K562 (cell line): ENCODE data around the gene POGZ. TPM values are rescaled to one million over a fixed set of nuclear protein-coding genes. Genes with fewer than 3 reads are reported as not detected.

ENCODE experiments used
- EP400 ChIP-seq: fragments of 450-650 bp; IDR thresholded peaks from 2 replicates; pipeline ENCODE4 v1.6.1; 2017; ENCODE audit warnings: antibody characterized with exemption, mild to moderate bottlenecking, moderate library complexity
- ILF3 ChIP-seq: fragments of 450-650 bp; IDR thresholded peaks from 2 replicates; pipeline ENCODE4 v1.6.1; 2018; ENCODE audit warnings: antibody characterized with exemption, mild to moderate bottlenecking, moderate library complexity, borderline replicate concordance
- KDM2B ChIP-seq: fragments of 250-450 bp; sonication (Bioruptor Pico); IDR thresholded peaks from 2 replicates; pipeline ENCODE4 v1.8.0; 2021; ENCODE audit warnings: mild to moderate bottlenecking, moderate library complexity
- MYNN ChIP-seq, 2 experiments: sonication (generic); formaldehyde crosslinking in 1 of 2; IDR thresholded peaks; 2 replicates each; pipeline versions ENCODE4 v1.5.0 to v1.6.1; 2016 to 2020; ENCODE audit warnings: antibody characterized with exemption in 1 of 2, missing genetic modification reagents in 1 of 2
- NCOA1 ChIP-seq: fragments of 450-650 bp; IDR thresholded peaks from 2 replicates; pipeline ENCODE4 v1.6.1; 2016; ENCODE audit warnings: low read depth
- TBP ChIP-seq: optimal IDR thresholded peaks from 2 replicates; pipeline ENCODE3; 2011; ENCODE audit warnings: low read depth, low read length, improper control_type of control experiment
- ZNF3 ChIP-seq: fragments of 250-450 bp; sonication (Bioruptor Pico); IDR thresholded peaks from 2 replicates; pipeline ENCODE4 v1.5.0; 2021; ENCODE audit warnings: mild to moderate bottlenecking, moderate library complexity
- polyA plus RNA-seq, 8 experiments: library from polyadenylated mRNA; depleted of rRNA in 4 of 8; stranded (reverse) in 5 of 8; unstranded in 3 of 8; fragments of >200 nt; fragmentation: Nextera tagmentation in 2 of 8; fragmentation: Illumina TruSeq in 1 of 8; extraction: Ambion mirVana in 2 of 8; extraction: Trizol in 1 of 8; gene quantifications; 2 replicates each; pipeline versions ENCODE4 v1.2.1 to v1.2.3, GENCODE V29; 2011 to 2014; ENCODE audit warnings: inconsistent platforms in 1 of 8, missing spikeins in 1 of 8
- total RNA-seq, 7 experiments: library from RNA; depleted of rRNA in 6 of 7; stranded (reverse); fragments of >200 nt in 6 of 7; fragmentation: Illumina TruSeq in 2 of 7; extraction: Trizol in 2 of 7; gene quantifications; 2 replicates each; pipeline versions ENCODE4 v1.2.1 to v1.2.3, GENCODE V29; 2011 to 2021; ENCODE audit warnings: low replicate concordance in 1 of 7
- TF ChIP-seq, protein P1 (sequence below): fragments of 200-800 bp; sonication (Bioruptor generic); IDR thresholded peaks from 2 replicates; pipeline ENCODE4 v1.6.1; 2017; ENCODE audit warnings: missing genetic modification characterization, missing compliant biosample characterization
- TF ChIP-seq, protein P2 (sequence below): fragments of 450-650 bp; IDR thresholded peaks from 2 replicates; pipeline ENCODE4 v1.6.1; 2016; ENCODE audit warnings: mild to moderate bottlenecking
- TF ChIP-seq, protein P3 (sequence below): fragments of 250-450 bp; sonication (Bioruptor Pico); IDR thresholded peaks from 2 replicates; pipeline ENCODE4 v1.4.0; 2020; ENCODE audit warnings: mild to moderate bottlenecking, moderate library complexity
- TF ChIP-seq, protein P4 (sequence below): fragments of 250-450 bp; sonication (Bioruptor Pico); IDR thresholded peaks from 2 replicates; pipeline ENCODE4 v1.4.0; 2020
- TF ChIP-seq, protein P5 (sequence below): sonication (generic); formaldehyde crosslinking; IDR thresholded peaks from 2 replicates; pipeline ENCODE4 v1.8.1; 2023; ENCODE audit warnings: mild to moderate bottlenecking, missing genetic modification reagents

Gene POGZ
- total and polyA plus RNA-seq, 9 of the 15 experiments (the other 6 are each of a cell fraction or from before 2014, with no cell fraction given) = 9.4 to 40.6 (median 21.6) TPM

DNA sequence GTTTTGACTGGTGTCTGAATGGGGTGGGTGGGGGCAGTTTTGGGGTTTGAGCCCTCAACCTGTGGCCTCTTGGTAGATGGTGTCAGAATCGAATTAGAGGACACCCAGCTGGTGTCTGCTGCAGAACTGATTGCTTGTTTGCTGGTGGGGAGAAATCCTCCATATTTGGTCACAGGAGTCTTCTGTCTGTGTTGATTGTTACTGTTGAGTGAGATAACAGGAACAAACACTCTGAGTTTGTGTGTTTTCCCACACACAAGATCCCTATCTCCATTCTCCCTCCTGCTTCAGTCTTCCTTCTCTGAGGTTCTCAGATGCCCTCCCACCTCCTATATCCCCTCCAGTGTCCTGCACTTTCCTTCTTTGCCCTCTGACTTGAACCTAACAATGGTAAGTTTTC is 32.8 kb upstream of the POGZ start (continued):
- TF ChIP-seq, protein P1, sequence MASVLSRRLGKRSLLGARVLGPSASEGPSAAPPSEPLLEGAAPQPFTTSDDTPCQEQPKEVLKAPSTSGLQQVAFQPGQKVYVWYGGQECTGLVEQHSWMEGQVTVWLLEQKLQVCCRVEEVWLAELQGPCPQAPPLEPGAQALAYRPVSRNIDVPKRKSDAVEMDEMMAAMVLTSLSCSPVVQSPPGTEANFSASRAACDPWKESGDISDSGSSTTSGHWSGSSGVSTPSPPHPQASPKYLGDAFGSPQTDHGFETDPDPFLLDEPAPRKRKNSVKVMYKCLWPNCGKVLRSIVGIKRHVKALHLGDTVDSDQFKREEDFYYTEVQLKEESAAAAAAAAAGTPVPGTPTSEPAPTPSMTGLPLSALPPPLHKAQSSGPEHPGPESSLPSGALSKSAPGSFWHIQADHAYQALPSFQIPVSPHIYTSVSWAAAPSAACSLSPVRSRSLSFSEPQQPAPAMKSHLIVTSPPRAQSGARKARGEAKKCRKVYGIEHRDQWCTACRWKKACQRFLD (CRISPR knock-in tag) = no peak
- TF ChIP-seq ILF3 (no peak), EP400 (no peak), NCOA1 (no peak; the same call in 1 of the 2 replicates), ZNF3 (CRISPR knock-in tag) (no peak), KDM2B (CRISPR knock-in tag) (no peak), MYNN (IDR thresholded peaks at IDR 0.05) (no peak), MYNN (CRISPR knock-in tag; IDR thresholded peaks at IDR 0.05) (no peak), TBP (no peak)
- TF ChIP-seq, protein P2, sequence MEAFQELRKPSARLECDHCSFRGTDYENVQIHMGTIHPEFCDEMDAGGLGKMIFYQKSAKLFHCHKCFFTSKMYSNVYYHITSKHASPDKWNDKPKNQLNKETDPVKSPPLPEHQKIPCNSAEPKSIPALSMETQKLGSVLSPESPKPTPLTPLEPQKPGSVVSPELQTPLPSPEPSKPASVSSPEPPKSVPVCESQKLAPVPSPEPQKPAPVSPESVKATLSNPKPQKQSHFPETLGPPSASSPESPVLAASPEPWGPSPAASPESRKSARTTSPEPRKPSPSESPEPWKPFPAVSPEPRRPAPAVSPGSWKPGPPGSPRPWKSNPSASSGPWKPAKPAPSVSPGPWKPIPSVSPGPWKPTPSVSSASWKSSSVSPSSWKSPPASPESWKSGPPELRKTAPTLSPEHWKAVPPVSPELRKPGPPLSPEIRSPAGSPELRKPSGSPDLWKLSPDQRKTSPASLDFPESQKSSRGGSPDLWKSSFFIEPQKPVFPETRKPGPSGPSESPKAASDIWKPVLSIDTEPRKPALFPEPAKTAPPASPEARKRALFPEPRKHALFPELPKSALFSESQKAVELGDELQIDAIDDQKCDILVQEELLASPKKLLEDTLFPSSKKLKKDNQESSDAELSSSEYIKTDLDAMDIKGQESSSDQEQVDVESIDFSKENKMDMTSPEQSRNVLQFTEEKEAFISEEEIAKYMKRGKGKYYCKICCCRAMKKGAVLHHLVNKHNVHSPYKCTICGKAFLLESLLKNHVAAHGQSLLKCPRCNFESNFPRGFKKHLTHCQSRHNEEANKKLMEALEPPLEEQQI = no peak
- TF ChIP-seq, protein P3, sequence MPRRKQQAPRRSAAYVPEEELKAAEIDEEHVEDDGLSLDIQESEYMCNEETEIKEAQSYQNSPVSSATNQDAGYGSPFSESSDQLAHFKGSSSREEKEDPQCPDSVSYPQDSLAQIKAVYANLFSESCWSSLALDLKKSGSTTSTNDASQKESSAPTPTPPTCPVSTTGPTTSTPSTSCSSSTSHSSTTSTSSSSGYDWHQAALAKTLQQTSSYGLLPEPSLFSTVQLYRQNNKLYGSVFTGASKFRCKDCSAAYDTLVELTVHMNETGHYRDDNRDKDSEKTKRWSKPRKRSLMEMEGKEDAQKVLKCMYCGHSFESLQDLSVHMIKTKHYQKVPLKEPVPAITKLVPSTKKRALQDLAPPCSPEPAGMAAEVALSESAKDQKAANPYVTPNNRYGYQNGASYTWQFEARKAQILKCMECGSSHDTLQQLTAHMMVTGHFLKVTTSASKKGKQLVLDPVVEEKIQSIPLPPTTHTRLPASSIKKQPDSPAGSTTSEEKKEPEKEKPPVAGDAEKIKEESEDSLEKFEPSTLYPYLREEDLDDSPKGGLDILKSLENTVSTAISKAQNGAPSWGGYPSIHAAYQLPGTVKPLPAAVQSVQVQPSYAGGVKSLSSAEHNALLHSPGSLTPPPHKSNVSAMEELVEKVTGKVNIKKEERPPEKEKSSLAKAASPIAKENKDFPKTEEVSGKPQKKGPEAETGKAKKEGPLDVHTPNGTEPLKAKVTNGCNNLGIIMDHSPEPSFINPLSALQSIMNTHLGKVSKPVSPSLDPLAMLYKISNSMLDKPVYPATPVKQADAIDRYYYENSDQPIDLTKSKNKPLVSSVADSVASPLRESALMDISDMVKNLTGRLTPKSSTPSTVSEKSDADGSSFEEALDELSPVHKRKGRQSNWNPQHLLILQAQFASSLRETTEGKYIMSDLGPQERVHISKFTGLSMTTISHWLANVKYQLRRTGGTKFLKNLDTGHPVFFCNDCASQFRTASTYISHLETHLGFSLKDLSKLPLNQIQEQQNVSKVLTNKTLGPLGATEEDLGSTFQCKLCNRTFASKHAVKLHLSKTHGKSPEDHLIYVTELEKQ = no peak
- TF ChIP-seq, protein P4, sequence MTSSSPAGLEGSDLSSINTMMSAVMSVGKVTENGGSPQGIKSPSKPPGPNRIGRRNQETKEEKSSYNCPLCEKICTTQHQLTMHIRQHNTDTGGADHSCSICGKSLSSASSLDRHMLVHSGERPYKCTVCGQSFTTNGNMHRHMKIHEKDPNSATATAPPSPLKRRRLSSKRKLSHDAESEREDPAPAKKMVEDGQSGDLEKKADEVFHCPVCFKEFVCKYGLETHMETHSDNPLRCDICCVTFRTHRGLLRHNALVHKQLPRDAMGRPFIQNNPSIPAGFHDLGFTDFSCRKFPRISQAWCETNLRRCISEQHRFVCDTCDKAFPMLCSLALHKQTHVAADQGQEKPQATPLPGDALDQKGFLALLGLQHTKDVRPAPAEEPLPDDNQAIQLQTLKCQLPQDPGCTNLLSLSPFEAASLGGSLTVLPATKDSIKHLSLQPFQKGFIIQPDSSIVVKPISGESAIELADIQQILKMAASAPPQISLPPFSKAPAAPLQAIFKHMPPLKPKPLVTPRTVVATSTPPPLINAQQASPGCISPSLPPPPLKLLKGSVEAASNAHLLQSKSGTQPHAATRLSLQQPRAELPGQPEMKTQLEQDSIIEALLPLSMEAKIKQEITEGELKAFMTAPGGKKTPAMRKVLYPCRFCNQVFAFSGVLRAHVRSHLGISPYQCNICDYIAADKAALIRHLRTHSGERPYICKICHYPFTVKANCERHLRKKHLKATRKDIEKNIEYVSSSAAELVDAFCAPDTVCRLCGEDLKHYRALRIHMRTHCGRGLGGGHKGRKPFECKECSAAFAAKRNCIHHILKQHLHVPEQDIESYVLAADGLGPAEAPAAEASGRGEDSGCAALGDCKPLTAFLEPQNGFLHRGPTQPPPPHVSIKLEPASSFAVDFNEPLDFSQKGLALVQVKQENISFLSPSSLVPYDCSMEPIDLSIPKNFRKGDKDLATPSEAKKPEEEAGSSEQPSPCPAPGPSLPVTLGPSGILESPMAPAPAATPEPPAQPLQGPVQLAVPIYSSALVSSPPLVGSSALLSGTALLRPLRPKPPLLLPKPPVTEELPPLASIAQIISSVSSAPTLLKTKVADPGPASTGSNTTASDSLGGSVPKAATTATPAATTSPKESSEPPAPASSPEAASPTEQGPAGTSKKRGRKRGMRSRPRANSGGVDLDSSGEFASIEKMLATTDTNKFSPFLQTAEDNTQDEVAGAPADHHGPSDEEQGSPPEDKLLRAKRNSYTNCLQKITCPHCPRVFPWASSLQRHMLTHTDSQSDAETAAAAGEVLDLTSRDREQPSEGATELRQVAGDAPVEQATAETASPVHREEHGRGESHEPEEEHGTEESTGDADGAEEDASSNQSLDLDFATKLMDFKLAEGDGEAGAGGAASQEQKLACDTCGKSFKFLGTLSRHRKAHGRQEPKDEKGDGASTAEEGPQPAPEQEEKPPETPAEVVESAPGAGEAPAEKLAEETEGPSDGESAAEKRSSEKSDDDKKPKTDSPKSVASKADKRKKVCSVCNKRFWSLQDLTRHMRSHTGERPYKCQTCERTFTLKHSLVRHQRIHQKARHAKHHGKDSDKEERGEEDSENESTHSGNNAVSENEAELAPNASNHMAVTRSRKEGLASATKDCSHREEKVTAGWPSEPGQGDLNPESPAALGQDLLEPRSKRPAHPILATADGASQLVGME (CRISPR knock-in tag) = no peak
- TF ChIP-seq, protein P5, sequence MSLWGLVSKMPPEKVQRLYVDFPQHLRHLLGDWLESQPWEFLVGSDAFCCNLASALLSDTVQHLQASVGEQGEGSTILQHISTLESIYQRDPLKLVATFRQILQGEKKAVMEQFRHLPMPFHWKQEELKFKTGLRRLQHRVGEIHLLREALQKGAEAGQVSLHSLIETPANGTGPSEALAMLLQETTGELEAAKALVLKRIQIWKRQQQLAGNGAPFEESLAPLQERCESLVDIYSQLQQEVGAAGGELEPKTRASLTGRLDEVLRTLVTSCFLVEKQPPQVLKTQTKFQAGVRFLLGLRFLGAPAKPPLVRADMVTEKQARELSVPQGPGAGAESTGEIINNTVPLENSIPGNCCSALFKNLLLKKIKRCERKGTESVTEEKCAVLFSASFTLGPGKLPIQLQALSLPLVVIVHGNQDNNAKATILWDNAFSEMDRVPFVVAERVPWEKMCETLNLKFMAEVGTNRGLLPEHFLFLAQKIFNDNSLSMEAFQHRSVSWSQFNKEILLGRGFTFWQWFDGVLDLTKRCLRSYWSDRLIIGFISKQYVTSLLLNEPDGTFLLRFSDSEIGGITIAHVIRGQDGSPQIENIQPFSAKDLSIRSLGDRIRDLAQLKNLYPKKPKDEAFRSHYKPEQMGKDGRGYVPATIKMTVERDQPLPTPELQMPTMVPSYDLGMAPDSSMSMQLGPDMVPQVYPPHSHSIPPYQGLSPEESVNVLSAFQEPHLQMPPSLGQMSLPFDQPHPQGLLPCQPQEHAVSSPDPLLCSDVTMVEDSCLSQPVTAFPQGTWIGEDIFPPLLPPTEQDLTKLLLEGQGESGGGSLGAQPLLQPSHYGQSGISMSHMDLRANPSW (CRISPR knock-in tag) = no peak
